Suprapubic skin (tissue), 4 donors: ENCODE measurements around the gene ISOC1. TPM values are rescaled to one million over a fixed set of nuclear protein-coding genes. Genes with fewer than 3 reads are reported as not detected.

Experiments
- DNase-seq, 2 donors: peaks; one replicate each; pipeline ENCODE4 v3.0.0-alpha.2; 2019; ENCODE audit warnings: low spot score in 2 of 2
- H3K27ac ChIP-seq: fragments of 200-600 bp; sonication (generic); one replicate; pipeline ENCODE4 v1.5.1; 2019
- H3K27me3 ChIP-seq: fragments of 200-600 bp; sonication (generic); one replicate; pipeline ENCODE4 v1.5.1; 2019
- H3K36me3 ChIP-seq: fragments of 200-600 bp; sonication (generic); one replicate; pipeline ENCODE4 v1.5.1; 2019
- H3K4me1 ChIP-seq: fragments of 200-600 bp; sonication (generic); one replicate; pipeline ENCODE4 v1.5.1; 2019
- H3K4me3 ChIP-seq: fragments of 200-600 bp; sonication (generic); one replicate; pipeline ENCODE4 v1.5.1; 2019; ENCODE audit warnings: mild to moderate bottlenecking
- H3K9me3 ChIP-seq: fragments of 200-600 bp; sonication (generic); one replicate; pipeline ENCODE4 v1.5.1; 2019
- CTCF ChIP-seq, 2 donors: fragments of 200-600 bp in 1 of 2; fragments of 450-650 bp in 1 of 2; sonication (generic) in 1 of 2; IDR thresholded peaks; one replicate each; pipeline ENCODE4 v1.5.1; 2016 to 2019; ENCODE audit warnings: antibody characterized with exemption in 2 of 2, mild to moderate bottlenecking in 1 of 2, moderate library complexity in 1 of 2
- EP300 ChIP-seq: sonication (generic); formaldehyde crosslinking; IDR thresholded peaks from one replicate; pipeline ENCODE4 v1.6.1; 2017; ENCODE audit warnings: antibody characterized with exemption
- POLR2A ChIP-seq, 2 donors: fragments of 450-650 bp; IDR thresholded peaks; one replicate each; pipeline ENCODE4 v1.6.1; 2017; ENCODE audit warnings: antibody characterized with exemption in 2 of 2, mild to moderate bottlenecking in 2 of 2, moderate library complexity in 2 of 2
- POLR2AphosphoS5 ChIP-seq, 3 donors: sonication (generic); formaldehyde crosslinking; IDR thresholded peaks; one replicate each; pipeline ENCODE4 v1.6.1; 2017; ENCODE audit warnings: antibody characterized with exemption in 3 of 3
- WGBS: methylation state at CpG from one replicate; pipeline ENCODE4 v1.1.5; 2018; 5-methylcytosine and 5-hydroxymethylcytosine counted together
- total RNA-seq, 4 donors: library from RNA; depleted of rRNA; stranded (reverse); fragments of >200 nt; gene quantifications; one replicate each; pipeline ENCODE4 v1.1.0, GENCODE V29; 2016

The ISOC1 gene
- total RNA-seq, 4 donors from 2014 or later, result 39.8 to 67.1 (median 52.7) TPM

- no peak for DNase-seq
- Histone ChIP-seq H3K9me3 (no peaks in the 10 kb centered on the region), H3K27ac (no peak overlapping the region), H3K36me3 (no peaks in the 10 kb centered on the region), H3K4me1 (peaks cover 2% of the 10 kb centered on the region), H3K4me3 (no peak overlapping the region), H3K27me3 (no peaks in the 10 kb centered on the region)
- TF ChIP-seq CTCF (IDR thresholded peaks at IDR 0.05) (no peak), EP300 (no peak), POLR2AphosphoS5 (IDR thresholded peaks at IDR 0.05) (no peak), POLR2A (IDR thresholded peaks at IDR 0.05) (no peak)
These were observed 23.9 kb downstream of the ISOC1 start for GRCh38 chr5:129118405-129118804.

GRCh38 chr5:129118826-129119225, 24.3 kb downstream of the ISOC1 start:
- WGBS, result 61% methylated on average over 2 of the region's 2 CpGs
- Histone ChIP-seq H3K27ac (no peak overlapping the region), H3K4me3 (no peak overlapping the region), H3K4me1 (peaks cover 2% of the 10 kb centered on the region), H3K36me3 (no peaks in the 10 kb centered on the region), H3K9me3 (no peaks in the 10 kb centered on the region), H3K27me3 (no peaks in the 10 kb centered on the region)
- DNase-seq, result no peak
- TF ChIP-seq POLR2AphosphoS5 (IDR thresholded peaks at IDR 0.05) (no peak), POLR2A (IDR thresholded peaks at IDR 0.05) (no peak), EP300 (no peak)

- TF ChIP-seq EP300 (no peak), POLR2A (IDR thresholded peaks at IDR 0.05) (no peak), POLR2AphosphoS5 (IDR thresholded peaks at IDR 0.05) (no peak), CTCF (IDR thresholded peaks at IDR 0.05) (no peak)
- 92% methylated on average over 3 of the region's 3 CpGs for WGBS
- H3K4me3 ChIP-seq, result no peak overlapping the region
These were observed 25.6 kb downstream of the ISOC1 start for GRCh38 chr5:129120158-129120581.

GRCh38 chr5:129122560-129122959, 28.0 kb downstream of the ISOC1 start:
- H3K27me3 ChIP-seq, result no peaks in the 10 kb centered on the region

More at GRCh38 chr5:129120158-129120581, 25.6 kb downstream of the ISOC1 start:
- peaks cover 2% of the 10 kb centered on the region for H3K4me1 ChIP-seq
- DNase-seq, result no peak
- H3K9me3 ChIP-seq, result no peaks in the 10 kb centered on the region
- H3K27me3 ChIP-seq, result no peaks in the 10 kb centered on the region
- no peak overlapping the region for H3K27ac ChIP-seq
- H3K36me3 ChIP-seq, result no peaks in the 10 kb centered on the region

GRCh38 chr5:129124608-129125007, 30.1 kb downstream of the ISOC1 start:
- 95% methylated on average over 1 of the region's 1 CpG for WGBS
- Histone ChIP-seq H3K27me3 (no peaks in the 10 kb centered on the region), H3K4me3 (no peak overlapping the region), H3K4me1 (peaks cover 6% of the 10 kb centered on the region), H3K9me3 (no peaks in the 10 kb centered on the region), H3K27ac (no peak overlapping the region), H3K36me3 (no peaks in the 10 kb centered on the region)
- no peak for DNase-seq
- TF ChIP-seq POLR2AphosphoS5 (IDR thresholded peaks at IDR 0.05), result no peak
- TF ChIP-seq CTCF (IDR thresholded peaks at IDR 0.05), result no peak
- no peak for TF ChIP-seq EP300
- no peak for TF ChIP-seq POLR2A (IDR thresholded peaks at IDR 0.05)

More at GRCh38 chr5:129122560-129122959, 28.0 kb downstream of the ISOC1 start:
- no peaks in the 10 kb centered on the region for H3K9me3 ChIP-seq
- H3K4me3 ChIP-seq, result no peak overlapping the region
- H3K27ac ChIP-seq, result no peak overlapping the region
- peaks cover 2% of the 10 kb centered on the region for H3K4me1 ChIP-seq
- no peaks in the 10 kb centered on the region for H3K36me3 ChIP-seq
- no peak for DNase-seq
- TF ChIP-seq POLR2AphosphoS5 (IDR thresholded peaks at IDR 0.05) (no peak), EP300 (no peak)

- Histone ChIP-seq H3K4me3 (no peak overlapping the region), H3K9me3 (no peaks in the 10 kb centered on the region), H3K27me3 (no peaks in the 10 kb centered on the region), H3K4me1 (peaks cover 6% of the 10 kb centered on the region), H3K36me3 (no peaks in the 10 kb centered on the region), H3K27ac (no peak overlapping the region)
- no peak for DNase-seq
- WGBS, result 60% methylated on average over 2 of the region's 2 CpGs
- TF ChIP-seq EP300 (no peak), POLR2AphosphoS5 (IDR thresholded peaks at IDR 0.05) (no peak), CTCF (IDR thresholded peaks at IDR 0.05) (no peak), POLR2A (IDR thresholded peaks at IDR 0.05) (no peak)
These were observed 31.3 kb downstream of the ISOC1 start for GRCh38 chr5:129125819-129126218.
